Stimulated activated naive CD8-positive, alpha-beta T cell treated with anti-CD3 and anti-CD28 coated beads, Interleukin-15, Interleukin-2, amounts not matched to agents 100 ng/mL and 50 ng/mL, for 24 hours (primary cell): Measurements from ENCODE around the gene SLC13A5.
"Not testable (repeated sequence)": the region's sequence is repeated elsewhere in the genome, so short reads cannot be mapped to it uniquely, and the experiment has no call there.

Experiments
- H3K27ac Mint-ChIP-seq: one replicate; pipeline ENCODE4 v1.8.0; 2021; ENCODE audit warnings: mild to moderate bottlenecking, mixed read lengths
- H3K27me3 Mint-ChIP-seq: one replicate; pipeline ENCODE4 v1.8.0; 2021; ENCODE audit warnings: mixed read lengths
- H3K36me3 Mint-ChIP-seq: one replicate; pipeline ENCODE4 v1.8.0; 2021; ENCODE audit warnings: low read depth, mixed read lengths
- H3K4me1 Mint-ChIP-seq: one replicate; pipeline ENCODE4 v1.8.0; 2021; ENCODE audit warnings: low read depth, mixed read lengths
- H3K4me3 Mint-ChIP-seq: one replicate; pipeline ENCODE4 v1.8.0; 2021; ENCODE audit warnings: mild to moderate bottlenecking, mixed read lengths
- H3K9me3 Mint-ChIP-seq: one replicate; pipeline ENCODE4 v1.8.0; 2021; ENCODE audit warnings: mixed read lengths

The SLC13A5 gene

DNA sequence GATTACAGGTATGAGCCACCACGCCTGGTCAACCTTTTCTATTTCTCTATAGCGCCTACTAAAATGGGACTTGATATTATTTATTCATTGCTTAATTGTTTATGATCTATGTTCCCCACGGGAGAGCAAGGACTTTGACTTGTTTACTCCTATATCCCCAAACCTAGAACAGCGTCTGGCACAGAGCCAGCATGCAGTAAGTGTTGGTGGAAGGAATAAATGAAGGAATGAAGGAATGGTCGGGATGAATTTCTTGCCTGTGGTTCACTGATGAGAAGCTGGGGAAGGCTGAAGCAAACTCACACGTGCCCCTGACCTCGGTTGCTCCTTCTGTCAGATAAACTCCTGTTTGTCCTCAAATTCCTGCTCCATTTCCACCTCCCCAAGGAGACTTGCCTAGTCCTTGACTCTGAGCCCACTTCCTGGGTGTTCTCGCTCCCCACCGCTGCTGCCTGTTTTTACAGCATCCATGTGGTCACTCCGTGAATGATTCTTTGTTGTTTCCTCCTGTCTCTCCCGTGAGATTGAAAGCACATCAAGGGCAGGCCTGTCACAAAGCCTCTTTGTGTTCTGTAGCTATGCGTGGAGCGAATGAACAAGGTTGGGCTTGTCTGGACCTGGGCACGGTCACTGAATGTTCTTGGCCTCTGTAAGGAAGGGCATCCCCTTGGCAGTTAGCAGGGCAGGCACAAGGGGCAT lies 44.3 kb downstream of the SLC13A5 start:
- Mint-ChIP-seq H3K36me3 (no peaks in the 10 kb centered on the region), H3K9me3 (no peaks in the 10 kb centered on the region), H3K4me3 (no peak overlapping the region), H3K4me1 (peaks cover 13% of the 10 kb centered on the region), H3K27me3 (no peaks in the 10 kb centered on the region), H3K27ac (no peak overlapping the region)

DNA sequence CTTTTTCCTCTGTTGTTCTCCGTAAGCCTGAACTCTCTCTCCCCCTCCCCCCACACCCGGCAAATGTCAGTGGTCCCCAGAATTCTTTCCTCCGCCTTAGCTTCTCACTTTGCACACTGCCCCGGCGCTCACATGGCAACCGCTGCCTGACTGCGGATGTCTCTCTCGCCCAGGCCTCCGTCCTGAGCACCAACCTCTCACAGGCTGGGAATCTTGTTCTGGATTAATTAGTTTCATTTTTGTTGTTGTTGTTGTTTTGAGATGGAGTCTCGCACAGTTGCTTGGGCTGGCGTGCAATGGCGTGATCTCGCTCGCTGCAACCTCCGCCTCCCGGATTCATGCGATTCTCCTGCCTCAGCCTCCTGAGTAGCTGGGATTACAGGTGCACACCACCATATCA lies 45.0 kb downstream of the SLC13A5 start:
- no peaks in the 10 kb centered on the region for H3K36me3 Mint-ChIP-seq
- H3K4me3 Mint-ChIP-seq = no peak overlapping the region
- H3K4me1 Mint-ChIP-seq = peaks cover 13% of the 10 kb centered on the region
- no peaks in the 10 kb centered on the region for H3K9me3 Mint-ChIP-seq
- no peak overlapping the region for H3K27ac Mint-ChIP-seq
- H3K27me3 Mint-ChIP-seq = no peaks in the 10 kb centered on the region

DNA sequence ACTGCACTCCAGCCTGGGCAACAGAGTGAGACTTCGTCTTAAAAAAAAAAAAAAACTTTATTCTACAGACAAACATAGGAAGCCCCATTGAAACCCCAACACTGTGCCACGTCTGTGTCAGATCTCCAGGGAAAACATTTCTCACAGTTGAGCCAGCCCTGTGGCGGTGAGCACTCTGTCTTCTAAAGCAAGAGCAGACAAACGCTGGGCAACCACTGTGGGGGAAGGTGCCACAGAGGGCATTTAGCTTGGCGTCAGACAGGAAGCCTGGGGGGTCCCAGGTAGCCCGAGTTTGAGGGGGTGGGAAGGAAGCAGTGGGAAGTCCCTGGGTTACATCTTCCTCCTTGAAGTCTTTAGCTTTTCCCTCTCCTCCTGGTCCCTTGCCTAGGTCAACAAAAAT lies 45.7 kb downstream of the SLC13A5 start:
- peak overlapping the region; percentile 67 for H3K27ac Mint-ChIP-seq
- H3K9me3 Mint-ChIP-seq = no peaks in the 10 kb centered on the region
- no peak overlapping the region for H3K4me3 Mint-ChIP-seq
- H3K36me3 Mint-ChIP-seq = no peaks in the 10 kb centered on the region
- peaks cover 16% of the 10 kb centered on the region for H3K4me1 Mint-ChIP-seq
- H3K27me3 Mint-ChIP-seq = no peaks in the 10 kb centered on the region

DNA sequence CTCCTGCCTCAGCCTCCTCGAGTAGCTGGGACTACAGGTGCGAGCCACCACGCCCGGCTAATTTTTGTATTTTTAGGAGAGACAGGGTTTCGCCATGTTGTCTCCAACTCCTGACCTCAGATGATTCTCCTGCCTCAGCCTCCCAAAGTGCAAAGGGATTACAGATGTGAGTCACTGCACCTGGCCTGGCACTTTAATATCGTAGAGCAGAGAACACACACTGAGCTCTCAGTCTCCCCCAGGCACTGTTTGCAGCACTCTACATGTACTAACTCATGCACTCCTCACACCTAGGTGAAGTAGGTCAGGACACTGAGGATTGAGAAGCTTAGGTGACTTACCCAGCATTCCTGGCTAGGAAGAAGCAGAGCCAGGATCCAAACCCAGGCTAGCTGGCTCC lies 46.6 kb downstream of the SLC13A5 start:
- Mint-ChIP-seq H3K36me3 (no peaks in the 10 kb centered on the region), H3K9me3 (no peaks in the 10 kb centered on the region), H3K27me3 (no peaks in the 10 kb centered on the region), H3K27ac (no peak overlapping the region), H3K4me3 (no peak overlapping the region), H3K4me1 (peaks cover 20% of the 10 kb centered on the region)

DNA sequence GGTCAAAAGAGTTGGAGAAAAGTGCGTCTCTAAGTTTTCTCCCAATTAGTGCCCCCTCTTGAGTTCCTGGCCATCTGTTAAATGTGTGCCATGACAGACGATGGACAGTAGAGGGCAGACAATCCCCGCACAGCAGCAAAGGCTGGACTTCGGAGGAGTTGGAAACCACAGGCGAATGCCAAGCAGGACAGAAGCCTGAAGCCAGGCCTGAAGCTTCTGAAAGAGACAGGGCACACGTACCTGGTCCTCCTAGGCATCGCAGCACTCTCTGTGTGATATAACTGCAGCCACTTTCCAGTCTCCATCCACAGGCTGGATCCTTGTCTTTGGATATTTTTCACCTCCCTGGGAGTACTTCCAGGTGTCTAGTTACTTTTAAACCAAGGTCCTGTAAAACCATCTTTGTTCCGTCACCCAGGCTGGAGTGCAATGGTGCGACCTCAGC lies 47.1 kb downstream of the SLC13A5 start:
- H3K9me3 Mint-ChIP-seq = no peaks in the 10 kb centered on the region
- no peak overlapping the region for H3K4me3 Mint-ChIP-seq
- peaks cover 24% of the 10 kb centered on the region for H3K4me1 Mint-ChIP-seq
- H3K36me3 Mint-ChIP-seq = no peaks in the 10 kb centered on the region
- H3K27ac Mint-ChIP-seq = no peak overlapping the region
- no peaks in the 10 kb centered on the region for H3K27me3 Mint-ChIP-seq

DNA sequence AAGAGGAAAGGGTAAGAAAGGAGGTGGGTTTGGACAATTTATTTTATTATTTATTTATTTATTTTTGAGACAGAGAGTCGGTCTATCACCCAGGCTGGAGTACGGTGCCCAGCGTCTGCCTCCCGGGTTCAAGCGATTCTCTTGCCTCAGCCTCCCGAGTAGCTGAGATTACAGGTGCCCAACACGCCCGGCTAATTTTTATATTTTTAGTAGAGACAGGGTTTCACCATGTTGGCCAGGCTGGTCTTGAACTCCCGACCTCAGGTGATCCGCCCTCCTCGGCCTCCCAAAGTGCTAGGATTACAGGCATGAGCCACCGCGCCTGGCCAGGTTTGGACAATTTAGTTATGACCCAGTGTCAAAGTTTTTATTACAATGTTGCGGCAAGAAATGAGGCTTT lies 50.0 kb downstream of the SLC13A5 start:
- H3K4me1 Mint-ChIP-seq = peaks cover 42% of the 10 kb centered on the region
- not testable (repeated sequence) for H3K27ac Mint-ChIP-seq, H3K36me3 Mint-ChIP-seq, H3K4me3 Mint-ChIP-seq, H3K27me3 Mint-ChIP-seq, H3K9me3 Mint-ChIP-seq

DNA sequence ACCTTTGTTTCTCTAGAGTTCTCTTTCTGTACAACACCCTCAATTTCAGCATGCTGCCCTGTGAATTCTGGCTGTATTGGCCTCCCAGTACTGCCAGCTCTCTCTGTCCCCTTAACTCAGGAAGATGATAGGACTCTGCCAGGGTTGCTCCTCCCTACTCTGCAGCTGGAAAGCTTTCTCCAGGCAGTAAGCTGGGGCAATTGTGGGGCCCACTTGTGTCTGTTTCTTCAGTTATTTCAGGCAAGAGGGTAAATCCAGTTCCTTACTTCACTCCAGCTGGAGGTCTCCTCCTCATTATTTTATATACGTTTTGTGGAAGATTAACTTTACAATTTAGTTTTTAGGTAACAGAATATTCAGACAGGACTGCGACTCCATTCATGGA lies 51.7 kb downstream of the SLC13A5 start:
- Mint-ChIP-seq H3K27me3 (no peaks in the 10 kb centered on the region), H3K4me1 (peaks cover 40% of the 10 kb centered on the region), H3K27ac (no peak overlapping the region), H3K36me3 (no peaks in the 10 kb centered on the region), H3K9me3 (no peaks in the 10 kb centered on the region), H3K4me3 (no peak overlapping the region)

DNA sequence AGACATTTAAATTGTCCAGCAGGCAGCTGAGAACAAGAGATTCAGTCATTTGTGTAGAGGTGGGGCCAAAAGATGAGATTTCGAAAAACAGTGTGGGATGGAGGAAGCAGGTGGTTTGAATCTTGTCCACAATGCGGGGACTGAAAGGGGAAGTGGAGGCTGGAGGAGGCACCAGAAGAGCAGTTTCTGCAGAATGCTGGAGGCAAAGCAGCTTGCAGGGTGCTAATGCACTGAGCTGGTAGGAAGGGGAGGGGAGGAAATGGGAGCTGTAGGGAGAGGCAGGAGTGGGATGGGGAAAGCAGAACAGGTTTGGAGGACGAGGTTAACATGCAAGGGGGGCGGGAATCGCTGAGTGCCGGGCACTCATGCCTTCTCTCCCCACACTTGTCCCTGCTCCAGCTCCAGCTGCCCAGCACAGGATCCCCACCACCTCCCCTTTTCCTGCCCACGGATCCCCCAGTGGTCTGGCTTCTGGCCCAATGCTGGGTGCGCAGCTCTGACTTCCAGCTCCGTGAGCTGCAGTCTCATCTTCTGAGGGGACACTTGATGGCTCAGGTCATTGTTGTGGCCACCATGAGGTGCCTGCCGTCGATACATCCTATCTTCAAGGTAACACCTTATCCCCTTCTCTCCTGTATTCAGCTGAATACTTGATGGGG lies 52.2 kb downstream of the SLC13A5 start:
- no peak overlapping the region for H3K27ac Mint-ChIP-seq
- peaks cover 40% of the 10 kb centered on the region for H3K4me1 Mint-ChIP-seq
- no peaks in the 10 kb centered on the region for H3K27me3 Mint-ChIP-seq
- H3K9me3 Mint-ChIP-seq = no peaks in the 10 kb centered on the region
- H3K36me3 Mint-ChIP-seq = no peaks in the 10 kb centered on the region
- peak overlapping the region; percentile 0 for H3K4me3 Mint-ChIP-seq

DNA sequence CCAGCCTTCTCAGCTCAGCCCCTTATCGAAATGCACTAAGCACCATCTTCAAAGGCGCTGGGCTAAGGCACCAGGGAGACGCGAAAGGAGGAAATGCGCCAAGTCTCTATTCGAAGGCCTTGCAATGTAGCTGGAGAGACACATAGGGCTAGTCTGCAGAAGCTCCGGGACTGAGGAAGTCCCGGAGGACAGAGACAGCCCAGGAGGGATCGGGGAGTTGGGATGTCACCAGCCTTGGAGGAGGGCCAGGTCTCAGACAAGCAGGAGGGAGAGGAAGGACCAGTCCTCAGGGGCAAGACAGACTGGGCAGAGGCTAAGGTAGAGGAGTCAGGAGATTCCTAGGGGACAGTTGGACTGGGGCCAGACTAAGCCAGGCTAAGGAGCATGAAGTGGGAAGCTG lies 53.1 kb downstream of the SLC13A5 start:
- Mint-ChIP-seq H3K27me3 (peaks cover 7% of the 10 kb centered on the region), H3K9me3 (no peaks in the 10 kb centered on the region), H3K4me3 (peak overlapping the region; percentile 0), H3K4me1 (peaks cover 47% of the 10 kb centered on the region), H3K27ac (no peak overlapping the region), H3K36me3 (no peaks in the 10 kb centered on the region)

DNA sequence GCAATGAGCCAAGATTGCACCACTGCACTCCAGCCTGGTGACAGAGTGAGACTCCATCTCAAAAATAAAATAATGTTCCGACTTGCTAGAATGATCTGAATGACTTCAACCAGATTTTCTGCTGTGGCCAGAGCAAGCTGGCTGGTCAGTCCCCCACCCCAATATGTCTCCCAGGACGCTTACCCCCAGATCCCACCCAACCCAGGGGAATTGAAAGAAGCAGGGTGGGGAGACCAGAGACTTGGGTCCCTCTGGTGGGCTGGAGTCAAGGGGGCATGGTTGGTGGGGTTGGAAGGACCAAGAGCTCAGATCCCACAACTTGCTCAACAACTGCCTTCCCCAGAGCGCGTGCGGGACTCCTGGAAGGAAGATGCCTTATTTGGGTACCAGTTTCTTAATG lies 54.8 kb downstream of the SLC13A5 start:
- not testable (repeated sequence) for H3K4me3 Mint-ChIP-seq, H3K36me3 Mint-ChIP-seq, H3K9me3 Mint-ChIP-seq, H3K27ac Mint-ChIP-seq
- peaks cover 15% of the 10 kb centered on the region for H3K27me3 Mint-ChIP-seq
- peaks cover 60% of the 10 kb centered on the region for H3K4me1 Mint-ChIP-seq

DNA sequence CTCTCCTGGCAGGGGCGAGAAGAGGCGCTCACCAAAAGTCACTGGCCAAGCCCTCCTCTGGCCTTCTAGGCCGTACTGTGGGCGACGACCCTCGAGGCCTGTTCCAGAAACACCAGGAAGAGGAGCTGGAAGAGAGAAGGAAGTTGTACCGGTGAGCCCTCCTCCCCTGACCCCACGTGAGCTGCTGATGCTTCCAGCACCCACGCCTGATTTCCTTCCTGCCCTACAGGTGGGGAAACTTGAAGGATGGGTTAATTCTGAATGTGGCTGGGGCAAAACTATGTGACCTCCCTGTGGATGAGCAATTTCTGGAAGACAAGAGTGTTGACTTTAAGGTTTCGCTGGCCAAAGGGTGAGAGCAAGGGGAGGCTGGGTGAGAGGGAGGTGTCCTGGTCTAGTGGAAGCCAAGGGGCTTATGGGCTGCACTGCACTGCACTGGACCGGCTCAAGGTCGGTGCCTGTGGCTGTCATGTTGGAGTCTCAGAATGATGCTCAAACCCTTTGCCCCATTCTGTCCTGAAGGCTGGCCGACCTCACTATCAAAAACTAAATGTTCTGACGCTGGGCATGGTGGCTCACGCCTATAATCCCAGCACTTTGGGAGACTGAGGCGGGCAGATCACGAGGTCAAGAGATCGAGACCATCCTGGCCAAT lies 55.4 kb downstream of the SLC13A5 start:
- Mint-ChIP-seq H3K4me1 (peaks cover 67% of the 10 kb centered on the region), H3K4me3 (peak overlapping the region; percentile 78), H3K27ac (peak overlapping the region; percentile 40), H3K36me3 (peaks cover 4% of the 10 kb centered on the region), H3K9me3 (no peaks in the 10 kb centered on the region), H3K27me3 (peaks cover 17% of the 10 kb centered on the region)

DNA sequence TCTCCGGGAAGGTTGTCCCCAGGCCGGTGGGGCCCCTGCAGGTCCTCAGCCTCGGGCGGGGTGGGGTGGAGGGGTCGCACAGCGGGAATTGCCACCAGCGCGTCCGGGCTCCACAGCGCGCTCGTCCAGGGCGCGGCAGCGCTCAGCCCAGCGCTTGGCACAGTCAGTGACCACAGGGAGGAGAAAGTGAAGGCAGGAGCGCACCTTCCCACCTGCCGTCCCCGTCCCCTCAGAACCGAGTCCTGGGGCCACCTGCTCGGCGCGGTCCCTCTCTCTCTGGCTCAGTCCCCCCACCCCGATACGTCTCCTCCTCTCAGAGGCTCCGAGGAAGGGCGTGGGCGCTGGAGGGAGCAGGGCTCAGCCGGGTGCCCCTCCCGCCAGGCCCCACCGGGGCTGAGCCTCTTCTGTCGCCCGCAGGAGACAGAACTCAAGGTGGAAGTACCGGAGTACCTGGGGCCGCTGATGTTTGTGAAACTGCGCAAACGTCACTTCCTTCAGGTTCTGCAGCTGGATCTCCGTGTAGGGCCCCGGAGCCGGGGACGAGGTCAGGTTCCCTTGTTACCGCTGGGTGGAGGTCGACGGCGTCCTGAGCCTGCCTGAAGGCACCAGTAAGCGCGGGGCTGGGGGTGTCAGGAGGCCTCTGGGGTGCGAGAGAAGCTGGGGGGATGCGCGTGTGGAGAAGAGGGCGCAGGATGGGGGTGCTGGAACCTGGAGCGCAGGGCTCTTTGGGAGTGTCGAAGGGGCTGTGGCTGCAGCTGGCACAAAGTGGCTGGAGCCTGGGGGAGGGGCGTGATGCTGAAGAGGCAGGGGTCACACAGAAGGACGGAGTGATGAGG lies 56.2 kb downstream of the SLC13A5 start:
- peaks cover 69% of the 10 kb centered on the region for H3K4me1 Mint-ChIP-seq
- not testable (repeated sequence) for H3K9me3 Mint-ChIP-seq, H3K36me3 Mint-ChIP-seq
- peak overlapping the region; percentile 78 for H3K4me3 Mint-ChIP-seq
- peak overlapping the region; percentile 40 for H3K27ac Mint-ChIP-seq
- H3K27me3 Mint-ChIP-seq = peaks cover 17% of the 10 kb centered on the region

DNA sequence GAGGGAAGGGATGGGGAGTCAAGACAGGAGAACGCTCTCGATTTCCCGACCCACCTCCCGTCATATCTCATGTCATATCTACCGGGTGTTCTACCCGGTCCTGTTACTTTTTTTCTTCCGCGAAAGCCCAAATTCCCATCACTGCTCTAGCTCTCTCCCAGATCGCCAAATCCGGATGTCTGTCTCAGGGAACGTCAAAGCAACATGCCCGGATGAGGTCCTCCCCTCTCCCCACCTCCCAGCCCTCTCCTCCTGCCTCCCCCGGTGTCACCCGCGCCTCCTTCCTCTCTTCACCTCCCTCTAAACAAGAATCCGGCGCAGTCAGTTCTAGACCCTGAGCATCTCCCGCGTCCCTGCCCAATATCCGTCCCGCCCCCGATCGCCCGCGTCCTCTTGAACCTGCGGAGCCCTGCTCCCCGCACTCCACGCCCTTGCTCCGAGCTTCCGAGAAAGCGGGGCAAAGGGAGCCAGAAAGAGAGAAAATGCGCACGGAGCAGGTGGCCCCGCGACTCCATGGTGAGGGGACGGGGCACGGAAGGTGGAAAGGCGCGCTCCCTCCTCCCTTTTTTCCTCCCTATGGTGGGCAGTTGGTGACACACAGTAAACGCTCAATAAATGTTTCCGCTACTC lies 57.3 kb downstream of the SLC13A5 start:
- Mint-ChIP-seq H3K4me3 (peak overlapping the region; percentile 75), H3K27me3 (peaks cover 17% of the 10 kb centered on the region), H3K4me1 (peaks cover 65% of the 10 kb centered on the region)
- not testable (repeated sequence) for H3K36me3 Mint-ChIP-seq, H3K9me3 Mint-ChIP-seq, H3K27ac Mint-ChIP-seq

DNA sequence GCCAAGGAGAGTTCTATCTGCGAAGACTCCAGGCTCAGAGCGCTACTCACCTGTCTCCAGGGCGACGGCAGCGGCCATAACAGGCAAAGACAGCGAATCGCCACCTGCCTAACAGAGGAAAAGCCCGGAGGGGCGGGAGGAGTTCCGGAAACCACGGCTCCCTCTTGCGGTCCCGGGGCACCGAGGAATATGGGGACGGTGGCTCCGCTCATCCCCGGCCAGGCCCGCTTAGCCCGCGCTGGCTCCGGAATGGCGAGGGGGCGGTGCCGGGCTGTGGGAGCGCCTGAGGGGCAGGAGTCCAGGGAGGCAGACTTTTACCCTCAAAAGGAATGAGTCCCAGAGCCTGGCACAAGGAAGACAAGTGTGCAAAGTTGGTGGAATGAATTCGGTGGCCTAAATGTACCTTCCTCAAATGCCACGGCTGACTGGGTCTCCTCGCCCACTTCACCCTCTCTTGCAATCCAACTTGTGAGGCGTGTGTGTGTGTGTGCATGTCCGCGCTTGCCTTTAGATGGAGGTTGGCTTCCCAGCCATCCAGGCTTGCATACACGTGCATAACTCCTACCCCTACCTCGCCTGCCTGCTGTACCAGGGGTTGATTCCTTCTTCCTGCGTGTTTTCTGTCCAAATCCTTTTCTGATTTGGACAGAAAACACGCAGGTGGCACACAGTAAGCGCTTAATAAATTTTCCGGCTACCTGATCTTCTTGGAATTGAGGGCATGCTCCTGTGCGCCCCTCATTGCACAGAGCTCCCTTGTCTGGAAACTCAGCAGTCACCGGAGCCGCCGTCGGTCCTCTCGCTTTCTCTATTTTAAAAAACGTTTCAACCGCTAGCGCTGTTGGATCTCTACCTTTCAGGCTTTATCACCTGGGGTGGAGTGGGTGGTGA lies 58.1 kb downstream of the SLC13A5 start:
- Mint-ChIP-seq H3K27ac (no peak overlapping the region), H3K9me3 (no peaks in the 10 kb centered on the region), H3K4me1 (peaks cover 63% of the 10 kb centered on the region), H3K4me3 (peak overlapping the region; percentile 72), H3K36me3 (peaks cover 9% of the 10 kb centered on the region), H3K27me3 (peaks cover 17% of the 10 kb centered on the region)
